Activated CD8-positive, alpha-beta memory T cell treated with anti-CD3 and anti-CD28 coated beads, Interleukin-2, amount 50 U/mL, for 4 hours (primary cell): Measurements from ENCODE around the gene SH3GL3.

Experiments
- DNase-seq: peaks from one replicate; pipeline ENCODE4 v3.0.0-alpha.2; 2020

The SH3GL3 gene

DNA sequence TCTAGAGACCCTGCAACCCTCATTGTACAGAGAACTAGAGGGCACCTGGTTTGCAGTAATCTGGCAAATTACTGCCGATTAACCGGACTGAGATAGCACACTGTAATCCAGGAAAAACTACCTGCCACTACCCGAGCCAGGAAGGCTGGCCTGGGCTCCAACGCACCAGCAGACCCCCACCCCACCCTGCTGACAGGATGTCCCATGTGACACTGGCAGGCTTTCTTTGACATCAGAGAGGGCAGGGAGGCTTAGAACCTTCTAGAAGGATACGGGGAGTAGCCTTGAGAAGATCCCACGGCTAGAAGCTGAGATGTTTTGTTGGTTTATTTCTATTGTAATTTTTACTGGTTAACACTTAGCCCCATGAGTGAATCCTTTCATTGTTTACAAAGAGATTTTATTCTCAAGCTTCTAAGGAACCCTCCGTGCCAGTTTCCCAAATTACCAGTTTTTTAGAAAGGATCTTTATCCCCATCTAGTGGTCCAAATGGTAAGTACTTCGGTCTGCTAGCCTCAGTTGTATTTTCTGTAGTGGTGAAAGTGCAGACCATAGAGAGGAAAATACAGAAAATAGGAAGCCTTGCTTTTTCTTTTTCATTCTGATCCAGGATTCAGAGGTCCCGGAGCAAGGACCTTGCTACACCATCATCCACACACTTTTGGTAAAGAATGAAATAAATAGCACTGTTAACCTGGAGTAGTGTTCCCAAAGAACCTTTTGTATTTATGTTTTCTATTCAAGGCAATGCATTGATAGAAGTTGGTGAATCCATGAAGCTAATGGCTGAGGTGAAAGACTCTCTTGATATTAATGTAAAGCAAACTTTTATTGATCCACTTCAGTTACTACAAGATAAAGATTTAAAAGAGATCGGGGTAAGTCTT is 124.9 kb downstream of the SH3GL3 start:
- DNase-seq, result no peak

DNA sequence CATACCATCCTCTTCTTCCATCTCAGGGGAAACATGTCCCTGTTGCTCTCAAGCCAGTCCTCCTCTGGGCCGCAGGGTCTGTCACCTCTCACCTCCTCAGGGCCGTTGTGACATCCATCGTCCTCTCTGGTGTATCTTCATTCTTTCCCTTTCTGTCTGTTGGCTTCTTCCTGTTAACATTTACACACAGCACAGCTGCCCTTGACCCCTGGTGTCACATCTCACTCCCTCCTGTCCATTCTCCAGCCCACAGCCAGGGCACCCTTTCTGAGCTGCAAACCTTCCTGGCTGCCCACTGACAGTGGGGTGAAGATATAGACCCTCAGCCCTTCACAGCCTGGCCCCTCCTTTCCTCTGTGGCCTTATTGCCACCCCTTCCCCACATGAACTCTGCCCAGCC is 127.2 kb downstream of the SH3GL3 start:
- DNase-seq, result no peak

GRCh38 chr15:83578691-83579090 is 131.6 kb downstream of the SH3GL3 start:
- no peak for DNase-seq

DNA sequence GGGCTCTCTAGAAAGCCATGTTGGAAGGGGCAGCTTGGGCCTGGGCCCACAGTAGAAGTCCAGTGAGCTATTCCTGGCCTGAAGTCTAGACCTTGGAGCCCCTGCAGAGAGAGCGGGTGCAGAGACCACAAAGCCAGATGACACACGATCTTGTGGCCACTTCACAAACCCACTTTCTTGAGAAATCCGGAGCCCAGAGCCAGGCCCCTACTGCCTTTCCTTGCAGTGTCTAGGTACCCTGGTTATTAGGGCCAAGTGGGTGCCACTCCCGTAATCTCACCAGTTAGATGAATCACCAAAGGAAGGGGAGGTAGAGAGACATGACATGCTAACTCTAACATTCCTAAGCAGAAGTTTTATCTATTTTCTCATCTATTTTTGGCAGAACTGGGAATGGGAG is 134.2 kb downstream of the SH3GL3 start:
- DNase-seq, result no peak

- DNase-seq, result no peak
These were observed 135.2 kb downstream of the SH3GL3 start for GRCh38 chr15:83582381-83582780.

GRCh38 chr15:83585601-83586335 is 138.6 kb downstream of the SH3GL3 start:
- DNase-seq, result no peak

DNA sequence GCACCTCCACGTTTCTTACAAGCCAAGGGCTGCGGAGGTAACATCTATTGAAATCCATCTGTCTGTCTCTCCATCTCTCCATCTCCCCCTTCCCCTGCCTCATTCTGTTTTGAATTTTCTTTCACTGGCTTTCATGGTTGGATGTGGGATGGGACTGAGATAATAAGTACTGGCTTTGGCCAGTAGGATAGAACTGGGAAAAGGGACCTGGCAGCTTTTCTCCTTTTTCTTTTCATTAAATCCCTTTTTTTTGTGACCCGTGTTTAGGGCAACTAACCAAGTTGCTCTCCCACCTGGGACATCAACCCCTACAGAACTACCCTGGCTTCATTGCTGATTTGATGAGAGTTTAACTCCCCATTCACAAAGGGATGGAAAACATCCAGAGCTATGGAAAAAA is 139.9 kb downstream of the SH3GL3 start:
- DNase-seq, result no peak

DNA sequence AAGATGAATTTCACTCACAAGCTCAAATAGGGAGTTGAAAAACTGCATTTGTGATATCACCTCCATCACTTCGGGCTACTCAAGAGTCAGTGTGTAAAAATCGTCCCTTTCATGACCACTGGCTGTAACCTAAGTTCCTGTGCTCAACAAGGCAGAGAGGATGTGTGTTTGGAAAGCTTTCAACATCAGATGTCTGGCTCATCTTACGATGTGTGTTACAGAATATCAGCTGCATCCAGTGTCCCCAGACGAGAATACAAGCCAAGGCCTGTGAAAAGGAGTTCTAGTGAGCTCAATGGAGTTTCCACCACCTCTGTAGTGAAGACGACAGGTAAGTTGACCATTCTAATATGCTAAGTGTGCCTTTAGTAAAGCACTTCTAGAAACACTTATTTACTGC is 141.3 kb downstream of the SH3GL3 start:
- DNase-seq, result no peak

GRCh38 chr15:83592370-83593040 is 145.4 kb downstream of the SH3GL3 start:
- no peak for DNase-seq

DNA sequence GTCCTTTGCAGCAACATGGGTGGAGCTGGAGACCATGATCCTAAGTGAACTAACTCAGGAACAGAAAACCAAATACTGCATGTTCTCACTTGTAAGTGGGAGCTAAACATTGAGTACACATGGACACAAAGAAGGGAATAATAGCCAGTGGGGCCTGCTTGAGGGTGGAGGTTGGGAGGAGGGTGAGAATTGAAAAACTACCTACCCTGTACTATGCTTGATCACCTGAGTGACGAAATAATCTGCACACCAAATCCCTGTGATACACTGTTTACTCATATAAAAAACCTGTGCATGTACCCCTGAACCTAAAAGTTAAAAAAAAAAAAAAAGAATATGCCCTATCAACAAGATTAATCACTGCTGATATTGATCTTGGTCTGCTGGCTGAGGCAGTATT is 148.1 kb downstream of the SH3GL3 start:
- DNase-seq, result no peak

- DNase-seq, result no peak
These were observed 150.9 kb downstream of the SH3GL3 start for GRCh38 chr15:83598031-83598430.

DNA sequence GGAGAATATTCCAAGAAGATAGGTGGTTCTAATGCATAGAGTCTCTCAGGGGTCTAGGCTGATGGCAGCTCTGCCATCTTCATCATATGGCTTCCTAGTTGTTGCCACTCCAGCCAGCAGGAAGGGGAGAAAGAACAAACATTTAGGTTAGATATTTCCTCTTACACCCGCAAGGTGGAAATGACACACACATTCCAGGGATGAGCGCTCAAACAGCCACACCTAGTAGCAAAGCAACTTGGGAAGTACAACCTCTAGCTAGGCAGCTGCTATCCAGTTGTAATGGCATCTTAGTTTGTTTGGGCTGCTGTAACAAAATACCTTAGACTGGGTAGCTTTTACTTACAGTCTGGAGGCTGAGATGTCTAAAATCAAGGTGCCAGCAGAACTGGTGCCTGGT is 154.9 kb downstream of the SH3GL3 start:
- DNase-seq, result no peak

- DNase-seq, result no peak
These were observed 157.4 kb downstream of the SH3GL3 start for GRCh38 chr15:83604549-83604948.

DNA sequence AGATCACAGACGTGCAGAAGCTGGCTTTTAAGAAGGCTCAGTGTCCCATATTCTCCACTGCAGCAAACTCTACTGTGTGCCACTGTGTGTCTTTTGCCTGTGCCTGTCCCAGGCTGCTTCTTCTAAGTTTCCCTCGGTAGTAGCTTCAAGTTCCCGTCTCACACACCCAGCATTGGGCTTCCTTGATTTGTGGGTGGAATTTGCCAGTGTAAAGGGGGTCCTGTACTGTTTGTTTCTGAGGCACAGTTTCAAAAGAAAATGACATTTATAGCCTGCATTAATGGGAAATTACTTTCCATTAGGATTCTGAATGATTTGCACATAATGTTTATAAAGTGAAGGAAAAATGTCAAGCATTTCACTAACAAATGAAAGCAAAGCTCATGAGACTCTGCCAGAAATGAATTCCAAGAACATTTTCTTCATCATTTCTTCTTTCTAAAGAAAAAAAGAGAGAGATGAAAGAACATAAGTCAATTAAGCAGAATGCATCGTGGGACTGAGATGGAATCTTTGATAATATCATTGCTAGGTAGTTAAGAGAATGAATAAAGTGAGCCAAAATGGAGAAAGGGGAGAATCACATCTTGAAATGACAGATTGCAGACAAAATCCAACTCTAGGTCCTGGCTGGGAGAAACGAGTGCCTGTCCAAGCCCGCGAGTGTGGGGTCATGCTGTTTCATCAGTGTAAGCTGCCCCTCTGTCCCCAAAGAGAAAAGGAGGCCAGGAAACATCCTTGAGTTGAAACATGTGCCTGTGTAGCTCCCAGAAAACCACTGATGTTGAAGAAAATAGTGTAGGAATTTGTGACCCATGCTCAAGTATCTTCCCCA is 158.2 kb downstream of the SH3GL3 start:
- no peak for DNase-seq

DNA sequence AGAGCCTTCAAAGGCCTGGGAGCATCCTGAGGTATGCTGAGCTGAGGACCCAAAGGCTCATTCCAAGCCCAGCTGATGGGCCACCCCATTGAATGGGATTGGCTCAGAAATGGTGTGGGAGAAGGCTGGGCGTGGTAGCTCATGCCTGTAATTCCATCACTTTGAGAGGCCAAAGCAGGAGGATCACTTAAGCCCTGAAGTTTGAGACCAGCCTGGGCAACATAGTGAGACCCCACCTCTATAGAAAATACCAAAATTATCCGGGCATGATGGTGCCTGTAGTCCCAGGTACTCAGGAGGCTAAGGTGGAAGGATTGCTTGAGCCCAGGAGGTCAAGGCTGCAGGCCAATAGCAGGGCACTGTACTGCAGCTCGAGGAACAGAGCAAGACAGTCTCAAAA is 163.0 kb downstream of the SH3GL3 start:
- no peak for DNase-seq

DNA sequence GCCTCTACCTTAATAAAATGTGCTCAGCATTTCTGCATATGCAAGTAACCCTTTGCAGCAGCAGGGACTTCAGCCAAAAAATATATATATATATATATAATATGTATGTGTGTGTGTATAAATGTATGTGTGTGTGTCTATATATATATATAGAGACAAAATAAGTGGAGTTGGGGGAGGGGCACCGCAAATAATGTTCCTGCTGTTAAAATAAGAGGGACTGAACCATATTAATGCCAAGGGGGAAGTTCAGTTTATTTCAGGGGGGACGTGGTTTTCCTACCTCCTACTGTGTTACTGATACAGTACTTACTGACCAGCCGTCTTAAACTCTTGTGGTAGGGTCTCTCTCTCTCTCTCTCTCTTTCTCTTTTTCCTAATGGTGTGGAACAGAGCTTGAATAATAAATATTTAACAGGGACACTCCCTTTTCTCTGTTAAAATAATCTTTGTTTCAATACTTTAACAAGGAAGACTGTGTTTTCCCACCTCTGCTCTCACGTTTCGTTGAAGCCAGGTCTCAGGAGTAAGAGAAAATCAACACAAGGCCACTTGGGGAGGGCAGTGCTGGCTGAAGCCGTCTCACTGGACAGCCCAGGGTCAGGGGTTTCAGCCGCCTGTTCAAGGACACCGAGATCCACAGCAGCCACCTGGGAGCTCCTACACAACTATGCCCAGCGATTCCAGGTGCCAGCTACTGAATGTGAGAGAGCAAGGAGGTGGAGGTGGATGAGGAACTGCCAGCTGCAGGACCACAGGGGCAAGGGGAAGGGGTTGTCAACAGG is 164.0 kb downstream of the SH3GL3 start:
- no peak for DNase-seq

- no peak for DNase-seq
These were observed 165.1 kb downstream of the SH3GL3 start for GRCh38 chr15:83612226-83612625.

DNA sequence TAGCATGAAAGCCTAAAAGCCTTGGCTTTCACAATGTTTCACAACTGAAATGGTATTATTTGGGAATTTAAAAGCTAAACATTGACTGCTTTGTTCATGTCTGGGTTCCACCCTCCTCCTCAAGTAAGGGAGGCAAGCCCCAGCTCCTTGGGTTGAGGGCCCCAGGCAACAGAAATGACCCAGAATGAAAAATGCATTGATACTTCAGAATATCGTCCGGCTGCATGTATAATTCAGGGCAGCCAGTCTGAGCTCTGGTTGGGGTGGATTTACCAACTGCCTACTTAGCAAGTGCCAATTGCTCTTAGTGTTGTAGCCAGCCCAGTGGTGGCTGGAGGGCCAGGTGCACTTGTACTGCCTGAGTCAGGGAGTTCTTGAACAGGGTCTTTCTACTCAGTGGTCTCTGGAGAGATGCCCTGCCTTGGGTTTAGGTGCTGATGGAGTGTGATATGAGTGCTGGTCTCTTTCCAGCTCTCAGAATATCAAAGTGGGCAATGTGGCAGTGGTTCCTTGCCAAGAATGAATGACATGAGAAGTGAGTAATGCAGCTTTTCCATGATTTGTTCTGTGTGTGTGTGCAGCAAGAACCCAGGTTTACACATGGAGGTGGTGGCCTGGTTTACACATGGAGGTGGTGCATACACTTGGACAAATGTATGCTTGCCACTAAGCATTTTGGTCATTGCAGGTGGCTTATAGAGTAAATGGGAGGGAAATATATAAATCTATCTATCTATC is 165.9 kb downstream of the SH3GL3 start:
- DNase-seq, result no peak

- DNase-seq, result no peak
These were observed 166.6 kb downstream of the SH3GL3 start for GRCh38 chr15:83613714-83614113.

DNA sequence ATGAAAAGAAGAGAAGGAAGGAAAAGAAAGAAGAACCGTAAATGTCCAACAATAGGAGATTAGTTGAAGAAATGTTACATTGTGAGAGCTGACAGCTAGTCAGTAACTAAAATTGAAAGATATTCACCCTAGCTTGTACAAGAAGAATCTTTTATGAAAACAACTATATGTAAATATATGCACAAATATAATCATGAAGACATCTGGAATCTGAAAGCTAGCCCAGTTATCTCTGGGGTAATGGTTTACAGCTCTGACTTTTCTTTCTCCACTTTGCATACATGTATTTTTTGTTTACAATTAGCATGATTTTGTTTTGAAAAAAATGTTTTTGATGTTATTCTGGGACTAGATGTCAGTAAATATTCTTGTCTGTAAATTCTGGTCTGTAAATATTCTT is 169.7 kb downstream of the SH3GL3 start:
- no peak for DNase-seq

GRCh38 chr15:83626171-83626802 is 179.1 kb downstream of the SH3GL3 start:
- DNase-seq, result no peak
